ENCODE results near the gene MIER1. TPM values are rescaled to one million over a fixed set of nuclear protein-coding genes. Genes with fewer than 3 reads are reported as not detected.
"Not testable (repeated sequence)": the region's sequence is repeated elsewhere in the genome, so short reads cannot be mapped to it uniquely, and the experiment has no call there.

MIER1 gene
- total and polyA plus RNA-seq, 12 donors, result 5.8 to 22.4 (median 19.9) TPM

- Histone ChIP-seq H3K9me3 (no peaks in the 10 kb centered on the region), H3K27ac (no peak overlapping the region), H3K4me1 (no peaks in the 10 kb centered on the region), H3K36me3 (no peaks in the 10 kb centered on the region), H3K27me3 (no peaks in the 10 kb centered on the region), H3K4me3 (no peak overlapping the region)
- DNase-seq (no peak), ATAC-seq (no peak)
- intact Hi-C loops (cut with DNase I), result loop anchor here in 1 of 10 donors (10.0 kb wide), 1 partner anchor 119 kb away; no protein-coding TSS in a partner anchor
- TF ChIP-seq CTCF (IDR thresholded peaks at IDR 0.05), result no peak
- 93 to 98% methylated on average over 3 of the region's 3 CpGs for WGBS, 2 donors
Measured at GRCh38 chr1:66893712-66894111, 31.1 kb upstream of the MIER1 start.

- ATAC-seq; H3K4me1 ChIP-seq; H3K36me3 ChIP-seq; DNase-seq; H3K27ac ChIP-seq; H3K27me3 ChIP-seq; H3K4me3 ChIP-seq; intact Hi-C loops (cut with DNase I); H3K9me3 ChIP-seq: not testable (repeated sequence)
- 92 to 98% methylated on average over 1 of the region's 1 CpG for WGBS, 2 donors
Measured at GRCh38 chr1:66915203-66915602, 9.6 kb upstream of the MIER1 start.

- ATAC-seq (no peak), DNase-seq (no peak)
- Histone ChIP-seq H3K9me3 (peaks cover 0 to 9% (median 0%) of the 10 kb centered on the region in 11 donors), H3K4me3 (no peak overlapping the region), H3K36me3 (peaks cover 0 to 5% (median 0%) of the 10 kb centered on the region in 9 donors), H3K4me1 (no peaks in the 10 kb centered on the region), H3K27me3 (no peaks in the 10 kb centered on the region), H3K27ac (no peak overlapping the region)
- intact Hi-C loops (cut with DNase I), result no loop called here
- 42 to 44% methylated on average over 2 of the region's 2 CpGs for WGBS, 2 donors
- TF ChIP-seq CTCF (IDR thresholded peaks at IDR 0.05), result no peak
Measured at GRCh38 chr1:66916320-66916719, 8.5 kb upstream of the MIER1 start.

DNA sequence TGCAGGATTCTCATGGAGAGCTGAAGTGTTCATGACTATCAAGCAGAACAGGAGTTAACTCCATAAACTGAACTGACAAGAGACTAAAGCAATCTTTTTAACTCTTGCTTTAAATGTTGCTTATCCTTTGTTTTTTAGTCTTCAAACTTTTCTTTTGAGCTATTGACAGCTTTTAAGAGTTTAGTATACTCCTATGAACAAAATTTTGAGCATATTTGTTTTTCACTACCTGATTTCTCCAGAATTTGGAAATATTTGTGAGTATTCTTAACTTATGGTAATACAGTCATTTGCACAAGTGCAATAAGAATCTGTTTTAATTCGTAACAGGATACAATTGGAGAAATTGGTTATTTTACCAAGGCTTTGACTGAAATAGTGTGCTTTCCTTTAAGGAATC is 7.3 kb upstream of the MIER1 start:
- 92 to 99% methylated on average over 1 of the region's 1 CpG for WGBS, 2 donors
- no peak for TF ChIP-seq CTCF (IDR thresholded peaks at IDR 0.05)
- H3K36me3 ChIP-seq, result peaks cover 0 to 5% (median 0%) of the 10 kb centered on the region in 9 donors
- H3K9me3 ChIP-seq, result peaks cover 0 to 9% (median 0%) of the 10 kb centered on the region in 11 donors
- H3K4me1 ChIP-seq, result no peaks in the 10 kb centered on the region
- intact Hi-C loops (cut with DNase I), result no loop called here
- DNase-seq (no peak), ATAC-seq (no peak)
- H3K27ac ChIP-seq, result no peak overlapping the region
- no peak overlapping the region for H3K4me3 ChIP-seq
- H3K27me3 ChIP-seq, result no peaks in the 10 kb centered on the region

DNA sequence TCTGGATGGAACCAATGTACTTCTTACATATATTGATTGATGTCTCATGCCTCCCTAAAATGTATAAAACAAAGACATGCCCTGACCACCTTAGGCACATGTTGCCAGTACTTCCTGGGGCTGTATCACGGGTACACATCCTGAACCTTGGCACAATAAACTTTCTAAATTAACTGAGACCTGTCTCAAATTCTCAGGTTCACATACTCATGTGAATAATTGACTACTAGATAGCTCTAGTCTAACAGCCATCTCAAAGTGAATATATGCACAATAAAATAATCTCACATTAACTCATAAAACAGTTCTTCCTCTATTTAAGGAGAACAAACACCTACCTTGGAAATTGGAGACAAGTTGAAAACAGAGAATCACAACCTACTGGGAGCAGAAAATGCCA is 5.7 kb upstream of the MIER1 start:
- intact Hi-C loops (cut with DNase I), result no loop called here

More for the DNA sequence above, 5.7 kb upstream of the MIER1 start:
- Histone ChIP-seq H3K9me3 (peaks cover 0 to 9% (median 0%) of the 10 kb centered on the region in 11 donors), H3K27me3 (no peaks in the 10 kb centered on the region), H3K4me1 (peaks cover 0 to 14% (median 12%) of the 10 kb centered on the region in 9 donors), H3K4me3 (no peak overlapping the region), H3K36me3 (peaks cover 0 to 5% (median 0%) of the 10 kb centered on the region in 9 donors), H3K27ac (no peak overlapping the region)
- DNase-seq (no peak), ATAC-seq (no peak)
- TF ChIP-seq CTCF (IDR thresholded peaks at IDR 0.05), result no peak
- WGBS, 2 donors, result 97 to 100% methylated on average over 1 of the region's 1 CpG

All from heart right ventricle (tissue), 16 donors.